ENCODE measurements around the gene CCDC136.

The CCDC136 gene

DNA sequence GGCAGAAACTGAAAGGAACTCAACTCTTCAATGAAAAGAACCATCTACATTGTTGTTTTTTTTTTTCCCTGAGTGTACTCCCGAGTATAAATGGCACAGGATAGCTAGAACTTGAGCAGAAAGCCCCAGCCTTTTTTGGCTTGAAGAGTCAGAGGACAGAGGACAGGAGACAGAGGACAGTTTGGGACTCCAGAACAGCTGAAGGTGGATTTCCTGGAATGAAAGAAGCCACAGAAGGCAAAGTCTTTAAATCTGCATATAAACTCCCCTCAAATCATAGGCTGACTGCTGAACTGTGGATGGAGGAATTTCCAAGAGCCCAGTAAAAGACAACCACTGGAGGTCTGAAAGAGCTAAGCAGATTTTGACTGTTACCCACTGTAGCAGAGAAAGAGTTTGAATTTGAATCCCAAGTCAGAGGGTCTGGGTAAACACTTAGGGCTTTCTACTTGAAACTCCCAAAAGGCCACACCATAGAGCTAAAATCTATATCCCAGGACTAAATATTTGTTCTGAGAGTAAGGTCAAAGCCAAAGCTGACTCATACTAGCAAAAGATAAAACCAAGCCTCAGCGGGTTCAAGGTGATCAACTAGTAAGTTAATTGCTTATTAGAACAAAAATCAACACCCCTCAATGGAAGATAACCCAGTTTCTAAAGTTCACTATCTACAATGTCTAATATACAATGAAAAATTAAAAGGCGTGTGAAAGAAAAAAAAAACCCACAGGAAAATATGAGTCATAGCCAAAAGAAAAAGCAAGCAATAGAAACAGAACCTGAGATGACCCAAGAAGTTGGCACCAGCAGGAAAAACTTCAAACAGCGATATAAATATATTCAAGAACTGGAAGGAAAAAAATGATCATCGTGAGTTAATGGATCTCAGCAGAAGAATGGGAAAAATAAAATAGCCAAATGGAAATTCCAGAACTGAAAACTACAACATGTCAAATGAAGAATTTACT is 14.3 kb upstream of the CCDC136 start:
- no peak for DNase-seq (ENCODE audit: low spot score)

GRCh38 chr7:128778946-128779345 is 12.8 kb upstream of the CCDC136 start:
- FAIRE-seq (no peak), DNase-seq (ENCODE audit: low spot score) (no peak)

More for the DNA sequence above, 14.3 kb upstream of the CCDC136 start:
- FAIRE-seq, result no peak

DNA sequence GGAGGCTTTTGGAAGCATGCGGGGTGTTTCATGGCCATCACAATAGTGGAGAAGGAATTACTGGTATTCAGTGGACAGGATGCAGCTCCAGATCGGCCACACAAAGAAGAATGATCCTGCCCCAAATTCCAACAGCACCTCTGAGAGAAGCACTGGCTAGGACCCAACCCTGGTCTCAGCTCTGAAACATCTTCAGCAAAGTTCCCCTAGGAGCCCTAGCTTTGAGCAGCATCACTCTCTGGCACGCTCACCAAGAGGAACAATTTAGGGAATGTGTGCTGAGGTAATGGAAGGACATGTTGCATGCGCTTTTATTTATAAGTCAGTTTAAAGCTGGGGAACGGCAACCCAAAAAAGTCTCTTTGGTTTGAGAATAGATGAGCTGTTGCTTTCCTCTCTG is 10.6 kb upstream of the CCDC136 start:
- no peak for FAIRE-seq
- DNase-seq (ENCODE audit: low spot score), result no peak

DNA sequence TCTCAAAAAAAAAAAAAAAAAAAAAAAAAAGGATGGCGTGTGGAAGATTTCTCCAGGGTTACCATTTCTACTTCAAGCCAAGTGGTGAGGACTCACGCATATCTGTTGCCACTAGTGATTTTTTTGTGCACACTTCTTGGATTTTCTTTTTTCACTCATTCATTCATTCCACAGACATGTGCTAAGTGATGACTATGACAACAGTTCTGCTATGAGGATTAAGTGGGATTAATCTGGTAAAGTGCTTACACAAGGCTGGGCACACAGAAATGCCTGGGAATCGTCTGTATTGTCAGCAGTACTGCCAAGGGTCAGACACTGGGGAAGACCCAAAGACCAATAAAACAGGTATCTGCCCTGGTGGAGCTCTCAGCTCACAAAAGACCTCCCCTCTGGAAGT is 9.9 kb upstream of the CCDC136 start:
- FAIRE-seq (no peak), DNase-seq (ENCODE audit: low spot score) (no peak)

DNA sequence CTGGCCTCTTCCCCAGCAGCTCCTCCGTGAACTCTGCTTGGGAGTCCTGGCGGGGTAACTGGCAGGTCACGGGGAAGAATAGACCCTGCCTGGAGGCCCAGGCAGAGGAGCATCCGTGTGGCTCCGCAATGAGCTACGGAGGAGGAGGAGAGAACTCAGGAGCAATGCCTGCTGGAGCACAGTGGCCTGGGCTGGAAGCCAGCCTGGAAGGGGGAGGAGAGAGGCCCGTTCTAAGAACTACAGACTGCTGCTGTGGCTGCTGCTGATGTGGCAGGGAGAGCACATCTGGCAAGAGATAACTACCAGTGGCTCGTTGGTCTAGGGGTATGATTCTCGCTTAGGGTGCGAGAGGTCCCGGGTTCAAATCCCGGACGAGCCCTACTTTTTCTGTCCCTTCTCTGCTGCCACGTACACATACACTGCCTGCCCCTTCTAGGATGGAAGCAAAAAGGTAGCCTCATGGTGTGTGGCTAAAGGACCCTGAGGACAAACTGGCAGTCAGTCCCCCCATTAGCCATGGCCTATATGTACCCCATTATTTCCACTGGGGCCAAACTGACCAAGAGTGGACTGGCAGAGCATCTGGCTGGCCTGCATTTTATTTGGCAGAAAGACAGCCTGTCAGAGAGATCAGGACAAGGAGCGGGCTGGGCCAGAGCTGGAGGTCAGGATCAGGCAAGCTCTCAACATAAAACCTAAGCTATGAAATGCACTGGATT is 8.5 kb upstream of the CCDC136 start:
- no peak for DNase-seq (ENCODE audit: low spot score)
- no peak for FAIRE-seq

- DNase-seq (ENCODE audit: low spot score) (no peak), FAIRE-seq (no peak)
Observed at GRCh38 chr7:128785738-128786137, 6.0 kb upstream of the CCDC136 start.

DNA sequence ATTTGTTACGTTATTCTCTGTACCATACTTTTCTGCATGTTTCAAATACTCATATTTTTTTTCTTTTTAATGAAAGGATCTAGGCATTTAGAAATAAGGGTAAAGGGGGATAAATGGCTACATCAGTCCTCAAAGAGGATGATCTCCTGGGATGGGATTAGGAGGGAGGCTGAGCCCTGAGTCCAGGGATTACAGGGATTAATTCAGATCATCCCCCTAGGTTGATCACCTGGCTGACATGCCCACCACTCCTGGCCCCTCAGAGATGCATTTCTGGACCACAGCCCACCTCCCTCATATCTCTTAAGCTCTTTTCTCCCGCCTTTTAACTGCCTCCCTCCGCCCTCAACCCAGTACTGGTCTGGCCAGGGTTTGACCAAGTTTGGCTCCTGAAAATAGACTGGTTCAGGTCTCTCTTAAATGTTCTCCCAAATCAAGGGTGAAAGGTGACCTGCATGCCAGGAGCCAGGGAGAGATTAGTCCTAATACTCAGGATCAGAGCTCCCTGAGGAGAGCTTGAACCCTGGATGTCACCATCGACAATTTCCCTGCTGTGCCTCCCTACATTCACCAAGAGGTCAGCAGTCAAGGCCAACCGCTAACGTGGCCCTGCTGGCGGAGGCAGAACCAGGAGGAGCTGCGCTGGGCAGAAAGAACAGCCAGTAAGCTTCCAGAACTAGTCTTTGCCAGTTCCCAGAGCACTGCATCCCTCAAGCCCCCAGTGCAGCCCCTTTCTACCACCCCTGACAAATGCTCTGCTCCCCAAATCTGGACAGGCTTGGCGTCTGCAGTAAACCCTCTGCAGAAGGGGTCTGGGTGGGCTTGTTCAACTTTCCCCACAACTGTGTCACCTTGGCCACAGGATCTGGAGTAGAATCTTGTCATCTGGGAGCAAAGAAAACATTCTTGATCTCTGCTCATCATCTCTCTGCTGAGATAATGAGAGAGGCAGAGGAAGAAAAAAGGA is 3.0 kb upstream of the CCDC136 start:
- FAIRE-seq, result no peak
- no peak for DNase-seq (ENCODE audit: low spot score)

DNA sequence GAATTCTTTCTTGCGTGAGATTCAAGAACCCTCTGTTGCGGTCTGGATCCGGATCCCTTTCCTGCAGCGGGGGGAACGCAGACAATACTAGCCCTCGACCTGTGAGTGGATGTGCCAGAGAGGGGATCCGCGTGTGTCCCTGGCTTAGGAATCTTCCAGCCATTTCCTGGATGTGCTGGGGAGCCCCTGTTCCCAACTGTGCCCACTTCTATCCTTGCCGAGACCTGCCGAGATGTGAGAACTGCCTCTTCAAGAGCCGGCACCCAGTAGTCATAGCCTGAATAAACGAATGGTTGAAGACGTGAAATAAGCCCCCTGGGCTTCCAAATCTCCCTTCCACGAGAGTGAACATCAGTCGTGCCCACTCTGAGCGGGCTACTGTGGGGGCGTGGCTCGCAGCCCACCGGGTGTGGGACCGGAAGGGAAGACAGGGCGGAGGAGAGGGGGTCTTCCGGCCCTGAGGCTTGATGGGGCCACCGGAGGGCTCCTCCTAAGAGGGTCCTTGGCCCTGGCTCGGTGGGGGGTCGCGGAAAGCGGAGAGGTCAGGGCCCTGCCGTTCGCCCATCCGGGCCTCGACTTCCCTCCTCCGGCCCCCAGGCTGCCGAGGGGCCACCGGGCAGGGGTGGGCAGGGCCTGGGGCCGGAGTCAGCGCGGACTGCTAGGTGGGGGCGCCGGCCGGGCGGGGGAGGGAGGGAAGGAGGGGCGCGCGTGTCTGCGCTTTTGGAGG is 1.3 kb upstream of the CCDC136 start:
- FAIRE-seq (no peak), DNase-seq (ENCODE audit: low spot score) (no peak)

DNA sequence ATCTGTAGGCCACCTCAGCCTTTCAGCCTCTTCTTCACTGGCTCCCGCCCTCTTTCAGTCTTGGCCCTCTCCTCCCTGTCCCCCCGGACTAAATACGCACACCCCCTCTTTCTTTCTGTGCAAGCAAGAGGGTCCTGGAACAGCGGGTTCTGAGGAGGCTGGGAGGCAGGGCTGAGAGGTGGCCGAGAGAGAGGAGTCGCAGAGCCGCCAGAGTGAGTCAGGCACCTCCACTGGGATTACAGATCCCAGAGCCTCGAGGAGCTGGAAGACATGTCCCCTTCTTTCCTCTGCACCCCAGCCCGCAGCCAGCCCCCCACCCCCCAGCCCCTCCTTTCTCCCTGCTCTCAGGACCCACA is 182 bp downstream of the CCDC136 start:
- peak; percentile 22 for DNase-seq (ENCODE audit: low spot score)
- FAIRE-seq, result no peak

- DNase-seq (ENCODE audit: low spot score), result no peak
Observed at GRCh38 chr7:128792471-128793180, 858 bp downstream of the CCDC136 start.

GRCh38 chr7:128793181-128793547 is 1.4 kb downstream of the CCDC136 start:
- DNase-seq (ENCODE audit: low spot score) (no peak), FAIRE-seq (no peak)

More at GRCh38 chr7:128792471-128793180, 858 bp downstream of the CCDC136 start:
- no peak for FAIRE-seq

GRCh38 chr7:128794020-128794419 is 2.3 kb downstream of the CCDC136 start:
- no peak for DNase-seq (ENCODE audit: low spot score)
- FAIRE-seq, result no peak

GRCh38 chr7:128794436-128794835 is 2.7 kb downstream of the CCDC136 start:
- DNase-seq (ENCODE audit: low spot score), result no peak
- FAIRE-seq, result no peak

GRCh38 chr7:128795129-128795528 is 3.4 kb downstream of the CCDC136 start:
- no peak for FAIRE-seq
- no peak for DNase-seq (ENCODE audit: low spot score)

DNA sequence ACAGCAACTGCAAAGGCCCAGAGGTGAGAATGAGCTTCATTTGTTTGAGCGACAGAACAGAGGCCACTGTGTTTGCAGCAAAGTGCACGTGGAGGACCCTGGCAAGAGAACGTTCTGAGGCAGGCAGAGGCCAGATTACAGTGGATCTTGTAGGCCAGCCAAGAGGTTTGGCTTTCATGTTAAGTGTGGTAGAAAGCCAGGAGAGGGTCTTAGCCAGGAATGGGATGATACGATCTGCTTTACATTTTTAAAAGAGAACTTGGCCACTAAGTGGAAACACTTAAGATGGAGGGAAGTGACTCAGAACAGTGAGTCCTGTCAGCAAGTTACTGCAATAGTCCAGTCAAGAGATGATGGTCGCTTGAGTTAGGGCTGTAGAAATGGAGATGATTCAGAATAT is 4.6 kb downstream of the CCDC136 start:
- no peak for DNase-seq (ENCODE audit: low spot score)
- FAIRE-seq, result no peak

- FAIRE-seq (no peak), DNase-seq (ENCODE audit: low spot score) (no peak)
Observed at GRCh38 chr7:128799451-128799850, 7.7 kb downstream of the CCDC136 start.

GRCh38 chr7:128800567-128800966 is 8.8 kb downstream of the CCDC136 start:
- DNase-seq (ENCODE audit: low spot score) (no peak), FAIRE-seq (no peak)

- no peak for DNase-seq (ENCODE audit: low spot score)
- no peak for FAIRE-seq
Observed at GRCh38 chr7:128801003-128801402, 9.2 kb downstream of the CCDC136 start.

DNA sequence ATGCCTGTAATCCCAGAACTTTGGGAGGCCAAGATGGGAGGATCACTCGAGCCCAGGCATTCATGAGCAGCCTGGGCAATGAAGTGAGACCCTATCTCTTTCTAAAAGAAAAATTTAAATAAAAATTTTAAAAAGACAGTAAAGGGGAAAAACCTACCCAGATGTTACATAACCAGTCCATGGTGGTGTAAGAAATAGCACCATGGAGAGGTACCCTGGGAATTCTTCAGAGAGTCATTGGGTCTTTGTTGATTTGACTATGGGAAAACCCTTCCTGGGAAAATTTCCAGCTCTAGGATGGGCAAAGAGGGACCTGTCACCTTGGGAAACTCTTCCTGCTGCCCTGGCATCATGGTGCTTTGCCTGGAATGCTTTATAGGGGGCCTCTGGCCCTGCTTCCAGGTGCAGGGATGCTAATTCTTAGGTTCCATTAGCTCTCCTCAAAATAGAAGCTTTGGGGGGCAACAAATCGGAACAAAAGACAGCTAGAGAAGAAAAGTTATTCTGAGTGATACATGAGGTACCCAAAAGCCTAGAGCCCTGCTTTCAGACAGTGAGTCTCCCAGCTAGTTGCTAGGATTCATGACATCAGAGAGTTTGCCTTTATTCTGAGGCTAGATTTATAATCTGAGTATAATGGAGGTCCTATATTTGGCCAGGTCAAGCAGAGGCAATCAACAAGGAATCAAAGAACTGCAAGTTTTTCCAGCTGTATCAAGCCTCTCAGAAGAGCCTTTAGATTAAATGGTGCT is 10.1 kb downstream of the CCDC136 start:
- DNase-seq (ENCODE audit: low spot score) (no peak), FAIRE-seq (no peak)

Measured in urothelium cell line (cell line).